WERI-Rb-1 (cell line): ENCODE data around the gene OR1I1.

Source experiments
- DNase-seq: peaks from one replicate; pipeline ENCODE4 v3.0.0-alpha.2; 2020
- H3K27ac ChIP-seq: fragments of 250-450 bp; sonication (Bioruptor Pico); 2 replicates; pipeline ENCODE4 v1.5.1; 2020; ENCODE audit warnings: mild to moderate bottlenecking, moderate library complexity
- H3K27me3 ChIP-seq: fragments of 250-450 bp; sonication (Bioruptor Pico); 2 replicates; pipeline ENCODE4 v1.5.1; 2021; ENCODE audit warnings: mild to moderate bottlenecking, low read depth, moderate library complexity; ENCODE audit not compliant: insufficient read depth, severe bottlenecking
- H3K36me3 ChIP-seq: fragments of 250-450 bp; sonication (Bioruptor Pico); 2 replicates; pipeline ENCODE4 v1.5.1; 2020; ENCODE audit warnings: mild to moderate bottlenecking, moderate library complexity
- H3K4me3 ChIP-seq: 2 replicates; pipeline ENCODE4 v1.5.1; 2011; ENCODE audit warnings: low read depth, mild to moderate bottlenecking, control low read depth, low read length
- H3K9me3 ChIP-seq: fragments of 250-450 bp; sonication (Bioruptor Pico); 2 replicates; pipeline ENCODE4 v1.5.1; 2021; ENCODE audit warnings: mild to moderate bottlenecking, moderate library complexity; ENCODE audit not compliant: severe bottlenecking
- CTCF ChIP-seq: IDR thresholded peaks from 2 replicates; pipeline ENCODE4 v1.5.1; 2011; ENCODE audit warnings: low read depth, mild to moderate bottlenecking, control low read depth, inconsistent platforms, low read length

OR1I1 gene

GRCh38 chr19:15104003-15104402, 22.0 kb downstream of the OR1I1 start:
- no peak overlapping the region for H3K4me3 ChIP-seq
- H3K27me3 ChIP-seq: peaks cover 67% of the 10 kb centered on the region
- H3K9me3 ChIP-seq: peaks cover 23% of the 10 kb centered on the region
- H3K36me3 ChIP-seq: no peaks in the 10 kb centered on the region
- no peak for TF ChIP-seq CTCF
- DNase-seq: no peak
- H3K27ac ChIP-seq: no peak overlapping the region

DNA sequence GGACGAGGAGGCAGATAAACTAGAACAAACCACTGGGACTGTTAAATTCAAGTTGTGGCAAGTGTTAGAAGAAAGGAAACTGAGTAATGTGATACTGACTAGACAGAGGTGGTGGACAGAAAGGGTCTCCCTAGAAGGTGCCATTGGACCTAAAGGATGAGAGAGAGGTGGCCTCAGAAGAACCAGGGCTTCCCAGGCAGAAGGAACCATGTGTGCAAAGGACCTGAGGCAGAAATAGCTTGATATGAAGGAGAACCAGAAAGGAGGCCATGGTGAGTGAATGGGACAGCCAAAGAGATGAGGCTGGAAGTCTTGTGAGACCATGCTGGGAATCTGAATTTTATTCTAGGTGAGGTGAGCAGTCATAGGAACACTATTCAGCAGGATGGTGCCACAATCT, 22.4 kb downstream of the OR1I1 start:
- no peak for DNase-seq
- Histone ChIP-seq H3K36me3 (no peaks in the 10 kb centered on the region), H3K27ac (no peak overlapping the region), H3K9me3 (peaks cover 23% of the 10 kb centered on the region), H3K27me3 (peaks cover 71% of the 10 kb centered on the region), H3K4me3 (no peak overlapping the region)
- no peak for TF ChIP-seq CTCF

DNA sequence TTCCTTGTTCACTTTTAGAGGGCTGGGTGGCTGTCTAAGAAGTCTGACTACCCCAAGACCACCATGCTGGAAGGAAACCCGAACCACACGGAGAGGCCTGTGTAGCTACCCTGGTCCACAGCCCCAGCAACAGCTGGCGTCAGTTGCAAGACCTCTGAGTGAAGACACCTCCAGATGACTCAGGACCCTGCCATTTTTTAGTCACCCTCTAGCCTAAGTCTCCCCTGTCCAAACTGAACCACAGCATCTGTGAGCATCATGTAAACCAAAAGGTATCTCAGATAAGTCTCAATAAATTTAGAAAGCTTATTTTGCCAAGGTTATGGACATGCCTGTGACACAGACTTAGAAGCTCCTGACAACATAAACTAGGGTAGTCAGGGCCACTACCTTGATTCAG, 23.0 kb downstream of the OR1I1 start:
- no peak overlapping the region for H3K27ac ChIP-seq
- TF ChIP-seq CTCF: no peak
- no peaks in the 10 kb centered on the region for H3K36me3 ChIP-seq
- no peak overlapping the region for H3K4me3 ChIP-seq
- peaks cover 23% of the 10 kb centered on the region for H3K9me3 ChIP-seq
- H3K27me3 ChIP-seq: peaks cover 70% of the 10 kb centered on the region
- DNase-seq: no peak

DNA sequence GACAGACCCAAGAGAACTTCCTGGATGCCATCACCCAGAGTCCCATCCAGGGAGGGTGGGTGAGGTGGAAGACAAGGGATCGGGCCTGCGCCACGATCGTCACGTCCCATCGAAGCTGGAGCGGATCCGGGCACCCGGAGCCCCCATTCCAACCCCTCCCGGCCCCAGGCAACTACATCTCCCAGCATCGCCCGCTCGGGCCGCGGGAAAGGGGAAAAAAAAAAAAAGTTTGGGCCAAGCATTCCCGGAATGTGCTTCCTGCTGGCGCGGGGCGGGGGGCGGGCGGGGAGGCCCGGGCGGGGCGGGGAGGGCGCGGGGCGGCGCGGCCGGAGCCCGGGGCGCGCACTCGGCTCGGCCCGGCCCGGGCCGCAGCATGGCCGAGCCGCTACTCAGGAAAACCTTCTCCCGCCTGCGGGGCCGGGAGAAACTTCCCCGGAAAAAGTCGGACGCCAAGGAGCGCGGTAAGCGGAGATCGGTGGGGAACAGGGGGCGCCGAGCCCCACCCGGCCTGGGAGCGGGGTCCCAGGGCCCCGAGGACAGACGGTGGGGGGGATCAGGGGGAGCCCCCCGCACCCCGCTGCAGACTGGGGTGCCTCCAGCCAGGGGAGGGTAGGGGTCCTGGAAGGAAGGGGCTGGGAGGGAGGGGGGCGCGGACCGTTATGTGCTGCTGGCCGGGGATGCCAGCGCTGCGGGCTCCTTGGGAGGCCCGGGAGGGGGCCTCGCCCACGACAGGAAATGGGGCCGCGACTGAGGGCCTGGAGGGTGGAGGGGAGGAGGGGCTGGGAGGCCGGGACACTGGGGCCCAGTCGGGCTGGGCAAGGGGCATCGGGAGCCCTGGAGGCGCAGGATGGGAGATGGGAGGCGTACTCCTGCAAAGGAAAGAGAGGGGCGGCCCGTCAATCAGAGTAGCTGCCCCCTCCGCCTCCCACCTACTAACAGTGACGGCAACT, 25.3 kb downstream of the OR1I1 start, which contains the start of gene SYDE1:
SYDE1 (plus strand) TSS at position 341 of the 950 bp plus-strand sequence; CDS start at position 374, 33 bp downstream.
- Histone ChIP-seq H3K9me3 (peaks cover 16% of the 10 kb centered on the region), H3K36me3 (no peaks in the 10 kb centered on the region), H3K27me3 (peaks cover 60% of the 10 kb centered on the region), H3K27ac (no peak within 1 kb of the TSS), H3K4me3 (peak within 1 kb of the TSS; percentile 46)
- no peak for DNase-seq
- TF ChIP-seq CTCF: no peak

DNA sequence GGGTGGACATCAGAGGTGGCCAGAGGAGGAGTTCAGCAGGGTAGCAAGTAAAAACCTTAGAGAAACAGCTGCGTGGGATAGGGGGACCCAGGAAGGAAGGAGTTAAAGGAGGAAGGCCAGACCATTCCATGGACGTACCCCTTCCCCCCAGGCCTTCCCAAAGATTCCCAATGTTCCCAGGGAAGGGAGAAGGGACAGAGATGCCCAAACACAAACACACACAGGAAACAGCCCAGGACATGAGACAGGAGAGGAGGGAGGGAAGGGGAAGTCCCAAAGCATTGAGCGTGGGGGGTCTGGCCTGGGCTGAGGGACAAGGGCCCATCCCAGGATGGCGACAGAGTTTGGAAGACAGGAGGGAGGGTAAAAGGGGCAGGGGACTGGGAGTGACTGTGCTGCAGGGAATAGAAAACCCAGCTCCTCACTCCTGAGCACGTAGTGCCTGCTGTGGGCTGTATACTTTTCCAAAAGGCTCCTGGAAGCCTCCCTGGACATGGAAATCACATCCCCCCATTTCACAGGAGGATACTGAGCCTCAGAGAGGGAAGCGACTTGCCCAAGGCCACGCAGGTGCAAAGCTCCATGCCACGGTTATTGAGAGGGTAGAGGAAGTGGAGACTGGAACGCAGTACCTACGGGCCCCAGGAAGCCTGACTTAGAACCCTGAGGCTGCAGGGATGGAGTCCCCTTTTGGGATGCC, 26.3 kb downstream of the OR1I1 start:
- Histone ChIP-seq H3K4me3 (no peak overlapping the region), H3K36me3 (no peaks in the 10 kb centered on the region), H3K27me3 (peaks cover 50% of the 10 kb centered on the region), H3K9me3 (peaks cover 10% of the 10 kb centered on the region), H3K27ac (no peak overlapping the region)
- TF ChIP-seq CTCF: no peak
- no peak for DNase-seq
